Mammary epithelial cell (primary cell): ENCODE measurements around the gene GALNT16.

Experiments
- EZH2 ChIP-seq: IDR thresholded peaks from 2 replicates; pipeline ENCODE4 v1.6.1; 2012; ENCODE audit warnings: low read length, inconsistent platforms, borderline replicate concordance
- TF ChIP-seq, protein P1 (sequence below), 2 donors: IDR thresholded peaks in 1 of 2; conservative IDR thresholded peaks in 1 of 2; 2 replicates each; pipeline ENCODE4 v1.5.1; 2011 to 2012; ENCODE audit warnings: inconsistent platforms in 2 of 2, low read length in 2 of 2, mild to moderate bottlenecking in 2 of 2, control low read depth in 1 of 2, low read depth in 1 of 2; ENCODE audit not compliant: insufficient read depth in 1 of 2; ENCODE audit errors: extremely low read depth in 1 of 2

DNA sequence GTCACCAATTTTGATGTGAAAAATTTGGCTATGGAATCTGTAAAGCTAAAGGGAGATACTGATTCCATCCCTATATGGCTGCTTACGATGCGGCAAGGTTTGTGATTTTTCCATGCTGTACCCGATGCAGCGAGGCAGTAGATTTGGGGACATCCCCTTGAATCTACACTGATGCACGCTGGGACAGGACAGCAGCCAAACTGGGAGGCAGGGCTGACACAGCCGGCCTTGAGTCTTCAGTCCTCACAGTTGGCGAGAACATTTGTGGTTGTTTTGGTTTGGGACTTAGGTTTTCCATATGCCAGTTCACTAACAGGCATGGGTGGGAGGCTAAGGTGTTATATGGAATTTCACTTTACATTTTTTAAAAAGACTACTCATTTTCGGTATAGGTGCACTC is 3.8 kb downstream of the GALNT16 start:
- TF ChIP-seq, protein P1, sequence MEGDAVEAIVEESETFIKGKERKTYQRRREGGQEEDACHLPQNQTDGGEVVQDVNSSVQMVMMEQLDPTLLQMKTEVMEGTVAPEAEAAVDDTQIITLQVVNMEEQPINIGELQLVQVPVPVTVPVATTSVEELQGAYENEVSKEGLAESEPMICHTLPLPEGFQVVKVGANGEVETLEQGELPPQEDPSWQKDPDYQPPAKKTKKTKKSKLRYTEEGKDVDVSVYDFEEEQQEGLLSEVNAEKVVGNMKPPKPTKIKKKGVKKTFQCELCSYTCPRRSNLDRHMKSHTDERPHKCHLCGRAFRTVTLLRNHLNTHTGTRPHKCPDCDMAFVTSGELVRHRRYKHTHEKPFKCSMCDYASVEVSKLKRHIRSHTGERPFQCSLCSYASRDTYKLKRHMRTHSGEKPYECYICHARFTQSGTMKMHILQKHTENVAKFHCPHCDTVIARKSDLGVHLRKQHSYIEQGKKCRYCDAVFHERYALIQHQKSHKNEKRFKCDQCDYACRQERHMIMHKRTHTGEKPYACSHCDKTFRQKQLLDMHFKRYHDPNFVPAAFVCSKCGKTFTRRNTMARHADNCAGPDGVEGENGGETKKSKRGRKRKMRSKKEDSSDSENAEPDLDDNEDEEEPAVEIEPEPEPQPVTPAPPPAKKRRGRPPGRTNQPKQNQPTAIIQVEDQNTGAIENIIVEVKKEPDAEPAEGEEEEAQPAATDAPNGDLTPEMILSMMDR (conservative IDR thresholded peaks at IDR 0.05 in 1 of 2, IDR thresholded peaks at IDR 0.05 in 1 of 2; ENCODE audit: extremely low read depth in 1 of 2, insufficient read depth in 1 of 2, low read depth in 1 of 2, low read length in 2 of 2), result no peak
- TF ChIP-seq EZH2, result no peak
